Vagina (tissue), 2 donors: ENCODE data around the gene DPP3.

Experiments used
- CTCF ChIP-seq, 3 experiments: fragments of 450-650 bp in 2 of 3; fragments of 200-600 bp in 1 of 3; sonication (generic) in 1 of 3; IDR thresholded peaks; one replicate each; pipeline ENCODE4 v1.5.1; 2017 to 2019; ENCODE audit warnings: antibody characterized with exemption in 3 of 3, mild to moderate bottlenecking in 2 of 3, moderate library complexity in 2 of 3
- POLR2A ChIP-seq, 2 donors: fragments of 450-650 bp; IDR thresholded peaks; one replicate each; pipeline ENCODE4 v1.6.1; 2017; ENCODE audit warnings: antibody characterized with exemption in 2 of 2, mild to moderate bottlenecking in 2 of 2, moderate library complexity in 2 of 2
- POLR2AphosphoS5 ChIP-seq, 2 donors: sonication (generic); formaldehyde crosslinking; IDR thresholded peaks; one replicate each; pipeline ENCODE4 v1.9.0; 2017; ENCODE audit warnings: antibody characterized with exemption in 2 of 2, mild to moderate bottlenecking in 2 of 2, low read depth in 1 of 2; ENCODE audit not compliant: insufficient read depth in 1 of 2

DNA sequence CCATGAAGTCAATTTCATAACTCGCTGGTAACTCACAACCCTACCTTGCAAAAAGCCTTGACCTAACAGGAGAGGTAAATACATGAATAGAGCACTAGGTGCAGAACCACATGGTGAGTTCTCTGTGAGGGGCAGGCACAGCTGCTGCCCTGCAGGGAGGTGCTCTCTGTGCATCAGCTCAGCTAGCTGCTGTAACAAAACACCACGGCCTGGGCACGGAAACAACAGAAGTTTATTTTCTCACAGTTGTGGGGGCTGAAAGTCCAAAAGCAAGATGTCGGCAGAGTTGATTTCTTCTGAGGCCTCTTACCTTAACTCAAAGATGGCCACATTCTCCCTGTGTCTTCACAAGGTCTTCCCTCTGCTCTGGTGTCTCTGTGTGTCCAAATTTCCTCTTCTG is 28.6 kb upstream of the DPP3 start:
- TF ChIP-seq CTCF (IDR thresholded peaks at IDR 0.05) (no peak), POLR2A (IDR thresholded peaks at IDR 0.05) (no peak), POLR2AphosphoS5 (IDR thresholded peaks at IDR 0.05; ENCODE audit: insufficient read depth in 1 of 2, low read depth in 1 of 2) (no peak)
